Trophoblast cell (in vitro differentiated cells and primary cell): Measurements from ENCODE around the gene SUSD3.

Experiments
- DNase-seq, 2 donors: peaks; one replicate each; pipeline ENCODE4 v3.0.0-alpha.2; 2016
- H2AFZ ChIP-seq: 2 replicates; pipeline ENCODE4 v1.6.1; 2013; ENCODE audit warnings: low read length, moderate library complexity, mild to moderate bottlenecking; ENCODE audit not compliant: insufficient read depth, poor library complexity
- H2AK5ac ChIP-seq: 2 replicates; pipeline ENCODE4 v1.6.1; 2013; ENCODE audit warnings: mild to moderate bottlenecking, low read length
- H2BK120ac ChIP-seq: 2 replicates; pipeline ENCODE4 v1.6.1; 2013; ENCODE audit warnings: low read length, mild to moderate bottlenecking, moderate library complexity; ENCODE audit not compliant: insufficient read depth, poor library complexity
- H2BK12ac ChIP-seq: 2 replicates; pipeline ENCODE4 v1.6.1; 2013; ENCODE audit warnings: mild to moderate bottlenecking, low read length, moderate library complexity
- H2BK5ac ChIP-seq: 2 replicates; pipeline ENCODE4 v1.6.1; 2013; ENCODE audit warnings: low read length, low read depth, moderate library complexity, mild to moderate bottlenecking; ENCODE audit not compliant: poor library complexity
- H3K14ac ChIP-seq: 2 replicates; pipeline ENCODE4 v1.6.1; 2013; ENCODE audit warnings: mild to moderate bottlenecking, low read length
- H3K18ac ChIP-seq: 2 replicates; pipeline ENCODE4 v1.6.1; 2013; ENCODE audit warnings: mild to moderate bottlenecking, low read length
- H3K23ac ChIP-seq: 2 replicates; pipeline ENCODE4 v1.6.1; 2013; ENCODE audit warnings: low read length
- H3K27ac ChIP-seq: 2 replicates; pipeline ENCODE4 v1.5.1; 2013; ENCODE audit warnings: low read depth, mild to moderate bottlenecking, inconsistent platforms, low read length, moderate library complexity
- H3K27me3 ChIP-seq: 2 replicates; pipeline ENCODE4 v1.6.1; 2013; ENCODE audit warnings: inconsistent platforms, mild to moderate bottlenecking, low read length, moderate library complexity; ENCODE audit not compliant: insufficient read depth
- H3K36me3 ChIP-seq, 2 experiments: 1 replicate in 1 of 2; 2 replicates in 1 of 2; pipeline ENCODE4 v1.6.1; 2013; ENCODE audit warnings: low read length in 2 of 2, mild to moderate bottlenecking in 2 of 2, moderate library complexity in 1 of 2; ENCODE audit not compliant: insufficient read depth in 2 of 2, control insufficient read depth in 1 of 2
- H3K4ac ChIP-seq: 2 replicates; pipeline ENCODE4 v1.6.1; 2013; ENCODE audit warnings: low read depth, mild to moderate bottlenecking, low read length, moderate library complexity
- H3K4me1 ChIP-seq, 2 experiments: 1 replicate in 1 of 2; 2 replicates in 1 of 2; pipeline ENCODE4 v1.6.1; 2013; ENCODE audit warnings: low read length in 2 of 2, mild to moderate bottlenecking in 2 of 2, moderate library complexity in 1 of 2; ENCODE audit not compliant: insufficient read depth in 2 of 2, control insufficient read depth in 1 of 2
- H3K4me2 ChIP-seq: 2 replicates; pipeline ENCODE4 v1.6.1; 2013; ENCODE audit warnings: inconsistent platforms, mild to moderate bottlenecking, low read length, moderate library complexity
- H3K4me3 ChIP-seq: 2 replicates; pipeline ENCODE4 v1.5.1; 2013; ENCODE audit warnings: mild to moderate bottlenecking, low read depth, low read length, inconsistent platforms
- H3K79me1 ChIP-seq: one replicate; pipeline ENCODE4 v1.6.1; 2013; ENCODE audit warnings: low read length
- H3K79me2 ChIP-seq: 2 replicates; pipeline ENCODE4 v1.6.1; 2013; ENCODE audit warnings: low read length, mild to moderate bottlenecking; ENCODE audit not compliant: control insufficient read depth, insufficient read depth, poor library complexity
- H3K9ac ChIP-seq: 2 replicates; pipeline ENCODE4 v1.6.1; 2013; ENCODE audit warnings: mild to moderate bottlenecking, low read length
- H3K9me3 ChIP-seq: 2 replicates; pipeline ENCODE4 v1.6.1; 2013; ENCODE audit warnings: low read depth, mild to moderate bottlenecking, control low read depth, inconsistent platforms, low read length; ENCODE audit not compliant: insufficient read depth
- H4K12ac ChIP-seq: 2 replicates; pipeline ENCODE4 v1.6.1; 2013; ENCODE audit warnings: low read depth, mild to moderate bottlenecking, low read length, moderate library complexity
- H4K8ac ChIP-seq: 2 replicates; pipeline ENCODE4 v1.6.1; 2013; ENCODE audit warnings: low read depth, mild to moderate bottlenecking, low read length, moderate library complexity
- H4K91ac ChIP-seq: one replicate; pipeline ENCODE4 v1.6.1; 2013; ENCODE audit warnings: low read depth, mild to moderate bottlenecking, low read length, moderate library complexity
- WGBS: extraction: QIAGEN DNeasy Blood & Tissue Kit; methylation state at CpG from one replicate; pipeline ENCODE4 v1.1.7; 2013; ENCODE audit warnings: missing lambda C conversion rate; ENCODE audit not compliant: insufficient read length, insufficient coverage; ENCODE audit errors: extremely low coverage; 5-methylcytosine and 5-hydroxymethylcytosine counted together

SUSD3 gene

GRCh38 chr9:93017621-93018020 lies 40.9 kb upstream of the SUSD3 start:
- Histone ChIP-seq H2AFZ (no peak overlapping the region), H3K4ac (no peak overlapping the region), H3K23ac (no peak overlapping the region), H4K12ac (no peak overlapping the region), H2AK5ac (no peak overlapping the region), H2BK12ac (no peak overlapping the region), H3K14ac (no peak overlapping the region), H3K4me1 (no peaks in the 10 kb centered on the region), H3K9ac (no peak overlapping the region), H3K27me3 (no peaks in the 10 kb centered on the region), H4K91ac (no peak overlapping the region), H3K4me3 (no peak overlapping the region), H2BK120ac (no peak overlapping the region), H2BK5ac (no peak overlapping the region), H3K18ac (no peak overlapping the region), H3K79me1 (no peaks in the 10 kb centered on the region), H3K9me3 (no peaks in the 10 kb centered on the region), H3K4me2 (no peak overlapping the region), H3K27ac (no peak overlapping the region), H4K8ac (no peak overlapping the region), H3K36me3 (no peaks in the 10 kb centered on the region), H3K79me2 (no peaks in the 10 kb centered on the region)
- DNase-seq = no peak
- no CpG with 5 or more reads among the region's 9 CpGs for WGBS

GRCh38 chr9:93020151-93020550 lies 38.4 kb upstream of the SUSD3 start:
- Histone ChIP-seq H3K27me3 (no peaks in the 10 kb centered on the region), H3K9ac (no peak overlapping the region), H3K9me3 (no peaks in the 10 kb centered on the region), H3K18ac (no peak overlapping the region), H2BK12ac (no peak overlapping the region), H2BK5ac (no peak overlapping the region), H3K4me1 (no peaks in the 10 kb centered on the region), H4K91ac (no peak overlapping the region), H3K14ac (no peak overlapping the region), H2AK5ac (no peak overlapping the region), H3K79me1 (no peaks in the 10 kb centered on the region), H3K36me3 (no peaks in the 10 kb centered on the region), H3K4me2 (no peak overlapping the region), H4K8ac (no peak overlapping the region), H3K23ac (no peak overlapping the region), H3K27ac (no peak overlapping the region), H3K79me2 (no peaks in the 10 kb centered on the region), H3K4ac (no peak overlapping the region), H4K12ac (no peak overlapping the region), H2BK120ac (no peak overlapping the region), H3K4me3 (no peak overlapping the region), H2AFZ (no peak overlapping the region)
- DNase-seq = no peak
- WGBS = no CpG with 5 or more reads among the region's 11 CpGs

GRCh38 chr9:93020771-93021670 lies 37.5 kb upstream of the SUSD3 start:
- Histone ChIP-seq H3K9me3 (no peaks in the 10 kb centered on the region), H2BK5ac (no peak overlapping the region), H2AFZ (no peak overlapping the region), H3K23ac (no peak overlapping the region), H4K8ac (no peak overlapping the region), H3K36me3 (no peaks in the 10 kb centered on the region), H4K12ac (no peak overlapping the region), H2BK120ac (no peak overlapping the region), H3K4ac (no peak overlapping the region), H4K91ac (no peak overlapping the region), H3K4me2 (no peak overlapping the region), H3K27ac (no peak overlapping the region), H3K27me3 (no peaks in the 10 kb centered on the region), H3K18ac (no peak overlapping the region), H3K14ac (no peak overlapping the region), H3K79me1 (no peaks in the 10 kb centered on the region), H2AK5ac (no peak overlapping the region), H3K4me3 (no peak overlapping the region), H2BK12ac (no peak overlapping the region), H3K4me1 (no peaks in the 10 kb centered on the region), H3K9ac (no peak overlapping the region), H3K79me2 (no peaks in the 10 kb centered on the region)
- DNase-seq = no peak
- no CpG with 5 or more reads among the region's 27 CpGs for WGBS

GRCh38 chr9:93022066-93022465 lies 36.4 kb upstream of the SUSD3 start:
- Histone ChIP-seq H4K12ac (no peak overlapping the region), H2BK5ac (no peak overlapping the region), H2BK12ac (no peak overlapping the region), H3K4me2 (no peak overlapping the region), H3K27ac (no peak overlapping the region), H3K14ac (no peak overlapping the region), H3K79me2 (no peaks in the 10 kb centered on the region), H3K4me3 (no peak overlapping the region), H3K27me3 (no peaks in the 10 kb centered on the region), H3K4me1 (no peaks in the 10 kb centered on the region), H4K91ac (no peak overlapping the region), H3K36me3 (no peaks in the 10 kb centered on the region), H3K9ac (no peak overlapping the region), H2AK5ac (no peak overlapping the region), H3K4ac (no peak overlapping the region), H3K79me1 (no peaks in the 10 kb centered on the region), H2AFZ (no peak overlapping the region), H3K23ac (no peak overlapping the region), H3K18ac (no peak overlapping the region), H2BK120ac (no peak overlapping the region), H4K8ac (no peak overlapping the region), H3K9me3 (no peaks in the 10 kb centered on the region)
- DNase-seq = no peak
- no CpG with 5 or more reads among the region's 9 CpGs for WGBS
